Measurements from ENCODE around the gene ZNF507.

The ZNF507 gene

DNA sequence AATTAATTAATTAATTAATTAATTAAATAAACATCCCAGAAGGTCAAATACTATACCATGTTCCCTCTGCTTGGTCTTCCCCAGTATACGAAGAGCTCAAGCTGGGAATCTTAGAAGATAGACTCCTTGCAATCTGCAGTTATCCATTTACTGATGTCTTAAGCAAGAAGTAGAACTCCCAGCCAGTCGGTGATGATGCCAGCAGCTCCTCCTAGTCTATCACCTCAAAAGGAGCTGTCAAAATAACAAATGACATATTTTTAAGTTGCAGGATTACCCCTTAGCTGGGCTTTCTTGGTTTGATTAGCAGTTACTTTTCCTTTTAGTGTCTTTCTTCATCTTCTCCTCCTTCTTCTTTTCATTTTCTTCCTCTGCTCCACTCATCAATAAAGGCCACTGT lies 6.0 kb upstream of the ZNF507 start:
- TF ChIP-seq, protein P1, sequence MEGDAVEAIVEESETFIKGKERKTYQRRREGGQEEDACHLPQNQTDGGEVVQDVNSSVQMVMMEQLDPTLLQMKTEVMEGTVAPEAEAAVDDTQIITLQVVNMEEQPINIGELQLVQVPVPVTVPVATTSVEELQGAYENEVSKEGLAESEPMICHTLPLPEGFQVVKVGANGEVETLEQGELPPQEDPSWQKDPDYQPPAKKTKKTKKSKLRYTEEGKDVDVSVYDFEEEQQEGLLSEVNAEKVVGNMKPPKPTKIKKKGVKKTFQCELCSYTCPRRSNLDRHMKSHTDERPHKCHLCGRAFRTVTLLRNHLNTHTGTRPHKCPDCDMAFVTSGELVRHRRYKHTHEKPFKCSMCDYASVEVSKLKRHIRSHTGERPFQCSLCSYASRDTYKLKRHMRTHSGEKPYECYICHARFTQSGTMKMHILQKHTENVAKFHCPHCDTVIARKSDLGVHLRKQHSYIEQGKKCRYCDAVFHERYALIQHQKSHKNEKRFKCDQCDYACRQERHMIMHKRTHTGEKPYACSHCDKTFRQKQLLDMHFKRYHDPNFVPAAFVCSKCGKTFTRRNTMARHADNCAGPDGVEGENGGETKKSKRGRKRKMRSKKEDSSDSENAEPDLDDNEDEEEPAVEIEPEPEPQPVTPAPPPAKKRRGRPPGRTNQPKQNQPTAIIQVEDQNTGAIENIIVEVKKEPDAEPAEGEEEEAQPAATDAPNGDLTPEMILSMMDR (IDR thresholded peaks at IDR 0.05; ENCODE audit: low read length, missing control alignments), result no peak
- no peak for DNase-seq (ENCODE audit: low read depth)
- H3K4me3 ChIP-seq (replicated peaks; ENCODE audit: low read depth, low read length), result no peak overlapping the region

DNA sequence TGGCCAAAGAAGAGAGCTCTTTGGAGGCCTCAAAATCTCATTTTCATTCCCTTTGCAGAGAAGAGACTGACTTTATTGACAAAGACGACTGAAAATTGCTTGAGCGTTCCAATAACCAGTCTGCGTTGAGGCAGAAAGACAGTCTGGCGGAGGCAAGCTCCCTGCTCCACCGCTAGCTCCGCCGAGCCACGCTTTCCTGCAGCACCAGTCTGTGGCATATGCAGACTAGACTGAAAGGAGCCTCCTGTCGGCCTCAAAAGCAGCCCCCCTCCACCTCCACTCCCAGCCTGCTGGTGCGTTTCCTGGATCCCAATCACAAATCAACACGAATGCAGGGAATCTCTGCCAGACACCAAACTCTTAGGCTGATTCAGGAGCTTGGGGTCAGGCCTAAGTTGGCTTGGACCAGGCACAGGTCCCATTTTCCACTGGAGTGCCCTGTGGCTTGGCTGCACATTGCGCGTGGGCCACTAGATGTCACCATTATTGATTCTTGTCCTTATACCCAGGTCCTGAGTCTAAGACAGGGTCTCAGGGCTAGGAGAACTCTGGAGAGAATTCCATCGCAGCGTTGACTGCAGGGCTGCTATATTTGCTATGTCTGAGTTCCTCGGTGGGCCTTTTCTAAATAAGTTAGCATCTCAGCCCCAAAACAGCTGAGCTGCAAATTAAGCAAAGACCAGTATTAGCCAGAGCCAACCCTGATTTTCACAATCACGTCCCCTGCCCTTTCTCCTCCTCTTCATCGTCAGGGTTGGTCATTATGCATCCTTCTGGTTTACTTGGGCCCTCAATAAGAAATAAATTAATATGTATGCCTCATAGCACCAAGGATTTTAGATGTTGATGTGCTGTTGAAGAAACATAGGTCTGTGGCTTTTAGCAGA lies 5.2 kb upstream of the ZNF507 start:
- no peak overlapping the region for H3K4me3 ChIP-seq (replicated peaks; ENCODE audit: low read depth, low read length)
- peak; percentile 61 for DNase-seq (ENCODE audit: low read depth)
- TF ChIP-seq, protein P1 (IDR thresholded peaks at IDR 0.05; ENCODE audit: low read length, missing control alignments), result peak; percentile 68

DNA sequence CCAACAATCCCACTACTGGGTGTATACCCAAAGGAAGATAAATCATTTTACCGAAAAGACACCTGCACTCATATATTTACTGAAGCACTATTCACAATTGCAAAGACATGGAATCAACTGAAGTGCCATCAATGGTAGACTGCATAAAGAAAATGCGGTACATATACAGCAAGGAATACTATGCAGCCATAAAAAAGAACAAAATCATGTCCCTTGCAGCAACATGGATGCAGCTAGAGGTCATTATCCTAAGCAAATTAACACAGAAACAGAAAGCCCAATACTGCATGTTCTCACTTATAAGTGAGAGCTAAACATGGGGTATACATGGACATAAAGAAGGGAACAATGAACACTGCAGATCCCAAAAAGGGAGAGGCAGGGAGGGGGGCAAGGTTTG lies 2.7 kb upstream of the ZNF507 start:
- DNase-seq (ENCODE audit: low read depth), result no peak
- TF ChIP-seq, protein P1 (IDR thresholded peaks at IDR 0.05; ENCODE audit: low read length, missing control alignments), result no peak
- H3K4me3 ChIP-seq (replicated peaks; ENCODE audit: low read depth, low read length), result no peak overlapping the region

DNA sequence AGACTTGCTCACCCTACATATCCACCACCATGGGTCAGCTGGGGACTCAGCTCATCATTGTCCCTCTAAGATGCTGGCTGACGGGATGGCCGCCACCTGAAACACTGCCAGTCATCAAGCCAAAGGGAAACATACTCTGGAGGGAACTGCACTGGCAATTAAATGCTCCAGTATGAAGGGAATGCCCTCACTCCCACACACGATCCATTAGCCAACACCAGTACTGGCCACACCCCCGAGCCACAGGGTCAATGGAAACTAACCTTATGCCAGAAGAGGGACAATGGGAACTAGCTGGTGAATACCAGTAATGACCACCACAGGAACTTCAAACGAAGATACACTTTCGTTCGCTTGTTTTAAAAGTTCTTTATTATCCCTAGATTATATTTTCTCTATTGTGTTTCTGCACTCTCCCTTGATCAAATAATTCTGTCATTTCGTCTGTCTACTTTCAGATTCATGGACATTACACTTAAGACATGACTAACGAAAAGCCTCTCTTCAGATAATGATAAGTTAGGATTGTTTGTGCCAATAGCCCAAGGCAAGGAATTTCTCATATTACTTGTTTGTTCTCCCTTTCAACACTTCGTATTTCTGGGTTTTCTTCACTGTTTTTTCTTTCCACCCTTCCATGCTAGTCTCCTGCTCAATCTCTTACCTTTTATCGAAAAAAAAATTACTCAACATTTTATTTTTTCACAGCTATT lies 1.7 kb upstream of the ZNF507 start:
- DNase-seq (ENCODE audit: low read depth), result no peak
- TF ChIP-seq, protein P1 (IDR thresholded peaks at IDR 0.05; ENCODE audit: low read length, missing control alignments), result no peak
- no peak overlapping the region for H3K4me3 ChIP-seq (replicated peaks; ENCODE audit: low read depth, low read length)

DNA sequence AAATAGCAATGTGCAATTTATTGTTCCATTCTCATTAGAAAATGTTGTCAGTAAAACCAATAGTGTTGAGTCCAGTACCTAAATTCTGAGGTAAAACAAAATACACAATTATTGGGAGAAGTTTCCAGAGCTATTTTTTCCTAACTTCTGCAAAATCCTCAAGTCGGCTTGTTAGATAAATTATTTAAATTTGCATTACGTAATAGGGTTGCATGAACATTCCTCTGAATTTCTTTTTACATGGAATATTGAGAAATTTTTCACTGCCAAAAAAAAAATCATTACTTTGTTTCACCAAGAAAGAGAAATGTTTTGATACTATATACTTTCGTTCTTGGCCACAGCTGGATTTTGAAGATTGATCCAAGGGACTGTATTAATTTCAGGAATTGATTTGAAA lies 1.5 kb downstream of the ZNF507 start:
- H3K4me3 ChIP-seq (replicated peaks; ENCODE audit: low read depth, low read length), result peak overlapping the region; percentile 89
- no peak for DNase-seq (ENCODE audit: low read depth)
- TF ChIP-seq, protein P1 (IDR thresholded peaks at IDR 0.05; ENCODE audit: low read length, missing control alignments), result no peak

DNA sequence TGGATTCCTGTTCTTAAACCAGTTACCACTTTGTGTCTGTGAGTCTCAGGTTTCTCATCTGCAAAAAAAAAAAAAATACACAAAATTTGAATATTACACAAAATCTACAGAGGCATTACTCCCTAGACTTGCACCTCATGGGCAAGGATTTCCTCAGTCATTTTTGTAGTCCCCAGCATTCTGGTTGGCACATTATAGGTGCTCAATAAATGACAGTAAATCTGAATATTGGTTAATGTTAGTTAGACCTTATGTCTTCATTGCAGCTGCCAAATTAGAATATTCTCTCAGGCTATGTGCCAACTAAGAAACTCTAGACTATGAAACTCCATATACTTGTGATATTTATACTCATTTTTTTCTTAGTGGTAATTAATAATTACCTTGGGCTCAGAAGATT lies 2.2 kb downstream of the ZNF507 start:
- H3K4me3 ChIP-seq (replicated peaks; ENCODE audit: low read depth, low read length), result no peak overlapping the region
- DNase-seq (ENCODE audit: low read depth), result no peak
- TF ChIP-seq, protein P1 (IDR thresholded peaks at IDR 0.05; ENCODE audit: low read length, missing control alignments), result no peak

Measured in fibroblast of pulmonary artery (primary cell).